Mammary epithelial cell (primary cell): Measurements from ENCODE around the gene SATB1.

Source experiments
- EZH2 ChIP-seq: IDR thresholded peaks from 2 replicates; pipeline ENCODE4 v1.6.1; 2012; ENCODE audit warnings: low read length, inconsistent platforms, borderline replicate concordance
- TF ChIP-seq, protein P1 (sequence below), 2 donors: IDR thresholded peaks in 1 of 2; conservative IDR thresholded peaks in 1 of 2; 2 replicates each; pipeline ENCODE4 v1.5.1; 2011 to 2012; ENCODE audit warnings: inconsistent platforms in 2 of 2, low read length in 2 of 2, mild to moderate bottlenecking in 2 of 2, control low read depth in 1 of 2, low read depth in 1 of 2; ENCODE audit not compliant: insufficient read depth in 1 of 2; ENCODE audit errors: extremely low read depth in 1 of 2

DNA sequence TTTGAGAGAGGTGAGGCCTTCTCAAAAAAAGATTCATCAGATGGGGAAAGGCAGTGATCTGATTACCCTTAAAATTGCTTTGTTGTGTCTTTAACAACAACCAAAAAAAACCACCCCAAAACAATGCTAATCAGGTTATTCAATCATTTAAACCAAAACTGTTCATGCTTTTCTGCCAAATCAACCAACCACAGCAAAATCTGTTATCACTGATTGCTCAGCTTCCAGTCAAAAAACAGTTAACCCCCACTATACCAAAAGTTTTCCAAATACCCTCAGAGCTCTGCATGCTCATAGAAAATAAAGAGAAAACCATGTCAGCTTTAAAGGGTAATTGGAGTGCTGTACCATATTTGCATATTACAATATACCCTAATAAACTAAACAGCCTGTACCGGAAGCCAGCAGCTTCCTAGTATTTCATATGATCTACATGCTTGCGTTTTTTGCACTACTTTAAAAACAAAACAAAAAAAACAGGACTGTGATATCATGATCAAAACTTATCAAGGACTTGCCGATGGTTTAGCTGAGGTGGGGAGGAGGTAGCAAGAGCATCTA lies 22.8 kb downstream of the SATB1 start:
- TF ChIP-seq, protein P1, sequence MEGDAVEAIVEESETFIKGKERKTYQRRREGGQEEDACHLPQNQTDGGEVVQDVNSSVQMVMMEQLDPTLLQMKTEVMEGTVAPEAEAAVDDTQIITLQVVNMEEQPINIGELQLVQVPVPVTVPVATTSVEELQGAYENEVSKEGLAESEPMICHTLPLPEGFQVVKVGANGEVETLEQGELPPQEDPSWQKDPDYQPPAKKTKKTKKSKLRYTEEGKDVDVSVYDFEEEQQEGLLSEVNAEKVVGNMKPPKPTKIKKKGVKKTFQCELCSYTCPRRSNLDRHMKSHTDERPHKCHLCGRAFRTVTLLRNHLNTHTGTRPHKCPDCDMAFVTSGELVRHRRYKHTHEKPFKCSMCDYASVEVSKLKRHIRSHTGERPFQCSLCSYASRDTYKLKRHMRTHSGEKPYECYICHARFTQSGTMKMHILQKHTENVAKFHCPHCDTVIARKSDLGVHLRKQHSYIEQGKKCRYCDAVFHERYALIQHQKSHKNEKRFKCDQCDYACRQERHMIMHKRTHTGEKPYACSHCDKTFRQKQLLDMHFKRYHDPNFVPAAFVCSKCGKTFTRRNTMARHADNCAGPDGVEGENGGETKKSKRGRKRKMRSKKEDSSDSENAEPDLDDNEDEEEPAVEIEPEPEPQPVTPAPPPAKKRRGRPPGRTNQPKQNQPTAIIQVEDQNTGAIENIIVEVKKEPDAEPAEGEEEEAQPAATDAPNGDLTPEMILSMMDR (conservative IDR thresholded peaks at IDR 0.05 in 1 of 2, IDR thresholded peaks at IDR 0.05 in 1 of 2; ENCODE audit: extremely low read depth in 1 of 2, insufficient read depth in 1 of 2, low read depth in 1 of 2, low read length in 2 of 2), result no peak
- TF ChIP-seq EZH2, result no peak
